ENCODE measurements around the gene ITPRIP. TPM values are rescaled to one million over a fixed set of nuclear protein-coding genes. Genes with fewer than 3 reads are reported as not detected.

Gene ITPRIP
- total RNA-seq, 1 experiment from 2014 or later: 22.5 TPM

GRCh38 chr10:104324221-104324686 is 14.0 kb downstream of the ITPRIP start:
- Histone ChIP-seq H4K5ac (ENCODE audit: insufficient read length, low read depth, low read length) (no peak overlapping the region), H3K27ac (ENCODE audit: insufficient read length, low read depth, low read length) (no peak overlapping the region), H2AK5ac (ENCODE audit: insufficient read length, low read length) (no peak overlapping the region), H3K4me1 (ENCODE audit: insufficient read depth, low read length) (peaks cover 23% of the 10 kb centered on the region), H2BK15ac (ENCODE audit: low read depth, low read length) (no peak overlapping the region), H2BK20ac (ENCODE audit: low read depth, low read length, poor library complexity, severe bottlenecking) (no peak overlapping the region), H3K4ac (ENCODE audit: low read depth, low read length) (no peak overlapping the region), H3K4me2 (ENCODE audit: insufficient read depth, insufficient read length, low read length) (no peak overlapping the region), H3K56ac (ENCODE audit: insufficient read length, low read depth, low read length) (no peak overlapping the region), H3K23me2 (ENCODE audit: insufficient read length, low read depth, low read length, poor library complexity, severe bottlenecking) (peaks cover 4% of the 10 kb centered on the region), H3K79me1 (ENCODE audit: insufficient read depth, low read depth, low read length, poor library complexity, severe bottlenecking) (no peaks in the 10 kb centered on the region), H3K27me3 (ENCODE audit: insufficient read depth, low read length) (no peaks in the 10 kb centered on the region), H3T11ph (ENCODE audit: low read length) (no peak overlapping the region), H3K23ac (ENCODE audit: insufficient read length, low read depth, low read length) (no peak overlapping the region), H3K79me2 (ENCODE audit: insufficient read depth, low read length) (peaks cover 20% of the 10 kb centered on the region; the same call in 1 of the 2 replicates), H3K18ac (ENCODE audit: insufficient read length, low read depth, low read length) (no peak overlapping the region), H4K8ac (replicated peaks; ENCODE audit: insufficient read length, low read depth, low read length) (no peak overlapping the region), H4K91ac (ENCODE audit: insufficient read length, low read depth, low read length) (no peak overlapping the region), H2AFZ (ENCODE audit: low read length) (no peak overlapping the region), H2BK12ac (ENCODE audit: insufficient read length, low read depth, low read length) (no peak overlapping the region), H2BK120ac (ENCODE audit: low read depth, low read length, poor library complexity, severe bottlenecking) (no peak overlapping the region), H2BK5ac (ENCODE audit: insufficient read length, low read length) (no peak overlapping the region), H4K20me1 (ENCODE audit: control insufficient read depth, insufficient read depth, insufficient read length) (no peaks in the 10 kb centered on the region), H3K9ac (ENCODE audit: extremely low read depth, insufficient read length, low read length) (no peak overlapping the region), H3K9me3 (ENCODE audit: control insufficient read depth, low read depth, low read length) (no peaks in the 10 kb centered on the region), H3K14ac (ENCODE audit: insufficient read depth, low read length) (no peak overlapping the region)
- H3K4me3 Mint-ChIP-seq: no peak overlapping the region
- H3K27me3 Mint-ChIP-seq (ENCODE audit: low read depth): no peaks in the 10 kb centered on the region
- WGBS (ENCODE audit: extremely low coverage, insufficient read length, low lambda C conversion rate): no CpG with 5 or more reads among the region's 9 CpGs
- peaks cover 81 to 83% of the 10 kb centered on the region in 2 experiments for H3K4me1 Mint-ChIP-seq
- H3K9me3 Mint-ChIP-seq: no peaks in the 10 kb centered on the region
- no peak for TF ChIP-seq CTCF (conservative IDR thresholded peaks at IDR 0.05)
- no peak for DNase-seq
- peaks cover 14 to 23% (median 22%) of the 10 kb centered on the region in 3 experiments for H3K36me3 Mint-ChIP-seq (ENCODE audit: insufficient read depth in 1 of 3, low read depth in 3 of 3)
- H3K27ac Mint-ChIP-seq: peak overlapping the region in 1 of 3 experiments; percentile 95; a peak in 4 of 7 replicates
